NCI-H524 (cell line): Measurements from ENCODE around the gene TMEM219.
"Not testable (repeated sequence)": the region's sequence is repeated elsewhere in the genome, so short reads cannot be mapped to it uniquely, and the experiment has no call there.

ENCODE experiments used
- DNase-seq, 2 experiments: peaks; one replicate each; lab custom pipeline; 2025; lab: John Stamatoyannopoulos, UW

Gene TMEM219, protein sequence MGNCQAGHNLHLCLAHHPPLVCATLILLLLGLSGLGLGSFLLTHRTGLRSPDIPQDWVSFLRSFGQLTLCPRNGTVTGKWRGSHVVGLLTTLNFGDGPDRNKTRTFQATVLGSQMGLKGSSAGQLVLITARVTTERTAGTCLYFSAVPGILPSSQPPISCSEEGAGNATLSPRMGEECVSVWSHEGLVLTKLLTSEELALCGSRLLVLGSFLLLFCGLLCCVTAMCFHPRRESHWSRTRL

DNA sequence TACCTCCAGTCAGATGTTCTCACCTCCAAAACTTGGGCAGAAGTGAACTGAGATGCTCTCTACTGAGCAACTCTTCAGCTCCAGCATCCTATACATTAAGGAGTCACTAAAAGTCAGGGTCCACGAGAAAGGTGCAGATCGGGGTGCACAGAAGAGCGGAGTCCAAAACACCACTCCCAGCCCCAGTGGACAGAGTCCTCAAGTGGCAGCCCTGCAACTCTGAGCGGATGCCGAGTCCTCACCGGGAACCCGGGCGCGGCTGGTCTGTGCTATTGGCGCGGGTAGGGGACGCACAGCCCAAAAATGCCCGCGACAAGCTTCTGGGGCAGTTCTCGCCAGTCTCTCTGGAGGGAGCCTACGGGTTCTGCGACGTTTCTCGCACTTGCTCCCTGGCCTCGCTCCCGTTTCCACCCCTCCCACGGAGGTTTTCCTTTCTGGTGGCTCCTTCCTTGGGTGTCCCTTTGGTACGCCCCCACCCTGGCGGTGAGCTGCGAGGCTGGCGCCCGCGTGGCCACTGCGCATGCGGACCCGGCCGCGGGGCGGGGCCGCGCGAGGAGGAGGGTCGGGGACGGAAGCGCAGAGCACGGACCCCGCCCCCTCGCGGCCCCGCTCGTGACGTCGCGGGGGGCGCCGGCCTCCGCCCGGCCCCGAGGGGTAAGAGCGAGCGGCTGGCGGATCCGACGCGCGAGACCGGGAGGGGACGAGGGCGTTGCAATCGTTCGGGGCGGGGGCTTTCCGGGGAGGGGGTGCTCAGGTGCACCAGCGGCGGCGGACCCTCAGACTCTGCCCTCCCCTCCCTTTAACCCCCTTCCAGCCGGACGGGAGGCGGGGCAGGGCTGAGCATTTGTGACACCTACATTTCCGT, at the start of gene TMEM219:
Gene TMEM219 (plus strand): TSS at position 601 of the 865 bp plus-strand sequence. CDS start 1,065 bp downstream, outside the sequence.
- DNase-seq, result peak; percentile 73 to 93

DNA sequence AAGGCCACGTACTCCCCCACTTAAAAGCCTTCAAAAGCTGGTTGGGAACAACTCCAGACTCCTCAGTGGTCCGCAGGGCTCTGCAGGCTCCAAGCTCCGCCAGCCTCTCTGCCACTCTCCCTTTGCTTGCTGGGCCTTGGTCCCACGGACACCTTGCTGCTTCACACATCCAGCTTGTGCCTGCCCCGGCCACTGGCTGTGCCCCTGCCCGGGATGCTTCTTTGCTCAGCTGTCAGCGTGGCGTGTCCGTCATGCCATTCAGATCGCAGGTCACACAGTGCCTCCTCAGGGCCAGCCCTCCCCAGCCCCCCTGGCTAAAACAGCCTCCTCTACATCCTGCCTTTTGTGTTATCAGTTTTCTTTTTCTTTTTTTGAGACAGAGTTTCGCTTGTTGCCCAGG, 49.8 kb upstream of the TMEM219 start:
- no peak for DNase-seq

DNA sequence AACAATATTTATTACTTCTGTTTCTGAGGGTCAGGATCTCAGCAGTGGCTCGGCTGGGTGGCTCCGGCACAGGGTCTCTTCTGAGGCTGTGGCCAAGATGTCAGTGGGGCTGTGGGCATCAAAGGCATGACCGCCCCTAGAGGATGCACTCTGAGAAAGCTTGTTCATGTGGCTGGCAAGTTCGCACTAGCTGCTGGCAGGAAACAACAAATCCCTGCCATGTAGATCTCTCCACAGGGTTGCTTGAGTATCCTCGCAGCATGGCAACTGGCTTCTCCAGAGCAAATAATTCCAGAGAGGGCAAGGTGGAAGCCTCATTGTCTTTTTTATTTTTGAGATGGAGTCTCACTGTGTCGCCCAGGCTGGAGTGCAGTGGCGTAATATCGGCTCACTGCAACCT, 48.4 kb upstream of the TMEM219 start:
- DNase-seq, result no peak

DNA sequence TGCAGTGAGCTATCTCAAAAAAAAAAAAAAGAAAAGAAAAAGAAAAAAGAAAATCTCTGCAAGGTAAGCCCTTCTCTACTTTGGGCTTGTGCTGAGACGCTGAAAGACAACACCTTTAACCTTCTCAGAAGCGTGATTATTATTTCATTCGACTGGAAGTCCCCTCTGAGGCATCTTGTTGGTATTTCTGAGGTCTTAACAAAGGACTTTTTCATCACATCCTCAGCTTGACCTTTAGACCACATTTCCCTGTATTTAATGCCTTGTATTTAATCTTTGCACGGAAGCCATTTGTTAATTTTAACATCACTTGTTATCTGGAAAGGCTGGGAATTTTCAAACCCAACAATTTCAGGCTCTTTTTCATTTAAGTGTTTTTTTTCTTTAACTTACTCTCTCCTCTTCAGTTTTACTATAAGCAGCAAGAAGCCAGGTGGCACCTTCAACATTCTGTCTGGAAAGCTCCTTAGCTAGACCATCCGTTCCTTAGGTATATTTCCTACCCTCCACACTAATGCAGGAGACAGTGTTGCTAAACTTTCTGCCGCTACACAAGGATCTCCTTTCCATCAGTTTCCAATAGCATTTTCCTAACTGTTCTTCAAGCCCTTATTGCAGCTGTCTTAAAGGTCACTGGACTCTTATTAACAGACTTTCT, 46.2 kb upstream of the TMEM219 start:
- no peak for DNase-seq

DNA sequence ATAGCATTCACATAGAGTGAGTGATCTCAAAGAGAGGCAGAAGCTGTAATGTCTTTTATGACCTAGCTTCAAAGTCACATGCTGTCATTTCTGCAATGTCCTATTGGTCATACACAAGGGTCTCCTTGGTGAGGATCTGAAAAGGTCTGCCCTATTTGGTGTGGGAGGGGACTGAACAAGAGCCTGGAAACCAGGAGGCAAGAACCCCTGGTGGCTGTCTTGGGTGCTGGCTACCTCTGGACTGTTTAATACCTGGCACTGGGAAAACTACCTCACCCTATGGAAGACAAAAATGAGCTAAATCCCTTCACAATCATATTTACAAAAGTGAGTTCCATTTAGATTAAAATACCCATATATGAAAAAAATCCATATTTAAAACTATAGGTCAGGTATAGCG, 44.9 kb upstream of the TMEM219 start:
- no peak for DNase-seq

DNA sequence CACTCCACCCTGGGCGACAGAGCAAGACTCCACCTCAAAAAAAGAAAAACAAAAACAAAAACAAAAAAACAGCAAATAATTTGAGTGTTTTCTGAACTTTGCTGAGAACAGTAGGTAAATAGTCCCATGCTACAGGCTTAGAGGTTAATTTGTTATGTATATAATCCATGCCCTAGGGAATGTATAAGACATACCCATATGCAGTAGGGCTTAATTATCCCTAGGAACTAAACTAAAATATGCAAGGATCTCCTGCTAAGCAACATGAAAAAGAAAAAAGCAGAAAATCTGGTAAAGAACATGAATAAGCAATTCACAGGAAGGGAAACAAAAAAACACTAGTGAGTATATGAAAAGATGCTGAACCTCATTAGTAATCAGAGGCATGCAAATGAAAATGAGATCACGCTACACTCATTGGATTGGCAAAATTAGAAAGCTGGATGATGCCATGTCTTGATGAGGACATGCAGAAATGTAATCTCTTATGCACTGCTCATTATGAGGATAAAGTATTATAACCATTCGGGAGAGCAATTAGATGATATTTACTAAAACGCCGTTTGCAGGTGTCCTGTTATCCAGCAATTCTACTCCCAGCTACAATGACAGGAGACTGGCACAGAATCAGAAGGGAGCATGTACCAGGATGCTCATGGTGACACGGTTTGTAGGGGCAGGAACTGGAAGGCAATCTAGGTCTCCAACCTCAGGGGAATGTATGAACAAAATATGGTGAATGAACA, 41.4 kb upstream of the TMEM219 start:
- no peak for DNase-seq

DNA sequence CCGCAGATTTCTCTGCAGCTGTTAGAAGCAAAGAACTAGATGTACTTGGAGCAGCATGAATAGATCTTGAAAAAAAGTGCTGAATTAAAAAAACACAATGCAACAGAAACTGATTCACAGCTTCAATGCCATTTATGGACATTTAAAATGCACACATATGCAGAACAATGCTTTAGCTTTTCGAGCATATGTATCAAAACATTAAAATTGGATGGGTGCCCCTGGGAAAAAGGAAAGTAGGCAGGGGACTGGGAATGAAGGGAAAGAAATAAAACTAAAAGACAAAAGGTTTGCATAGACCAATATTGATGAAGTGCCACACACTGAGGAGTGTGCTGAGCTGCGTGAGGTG, 40.9 kb upstream of the TMEM219 start:
- DNase-seq, result no peak

DNA sequence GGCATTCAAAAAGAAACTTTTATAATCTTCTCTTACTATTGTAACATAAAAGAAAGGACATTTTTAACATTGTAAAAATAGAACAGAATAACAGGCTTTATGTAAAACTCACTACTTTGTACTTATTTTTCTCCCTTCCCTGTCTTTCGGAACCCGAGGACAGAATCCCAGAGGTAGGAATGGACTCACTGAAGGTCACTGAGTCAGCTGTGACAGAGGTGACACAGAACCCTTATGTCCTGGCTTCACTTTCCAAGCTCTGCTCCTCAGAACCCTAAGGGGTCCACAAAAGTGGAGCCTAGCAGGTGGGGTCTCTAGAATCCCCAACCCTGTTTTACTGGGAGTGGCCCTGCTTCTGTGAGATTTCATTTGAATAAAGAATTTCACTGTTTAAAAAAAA, 39.6 kb upstream of the TMEM219 start:
- no peak for DNase-seq

DNA sequence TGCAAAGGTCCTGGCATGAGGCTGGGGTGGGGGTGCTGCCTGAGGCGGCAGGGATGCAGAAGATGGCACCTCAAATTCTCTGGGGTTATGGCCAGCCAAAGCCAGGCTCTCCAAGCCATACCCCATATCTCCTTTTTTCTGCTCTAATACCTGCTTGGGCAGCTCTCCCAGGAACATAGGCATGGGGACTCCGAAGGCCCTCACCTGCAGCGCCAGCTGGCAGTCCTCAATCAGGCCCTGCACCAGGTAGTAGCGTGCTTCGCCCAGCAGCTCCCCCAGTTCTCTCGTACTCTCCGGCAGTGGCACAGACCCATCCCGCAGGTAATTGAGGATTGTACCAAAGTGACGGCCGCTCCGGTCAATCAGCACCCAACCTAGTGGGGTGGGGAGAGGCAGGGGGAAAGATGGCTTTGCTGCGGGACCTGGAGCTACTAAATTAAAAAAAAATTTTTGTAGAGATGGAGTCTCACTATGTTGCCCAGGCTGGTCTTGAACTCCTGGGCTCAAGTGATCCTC, 38.8 kb upstream of the TMEM219 start:
- DNase-seq, result no peak

DNA sequence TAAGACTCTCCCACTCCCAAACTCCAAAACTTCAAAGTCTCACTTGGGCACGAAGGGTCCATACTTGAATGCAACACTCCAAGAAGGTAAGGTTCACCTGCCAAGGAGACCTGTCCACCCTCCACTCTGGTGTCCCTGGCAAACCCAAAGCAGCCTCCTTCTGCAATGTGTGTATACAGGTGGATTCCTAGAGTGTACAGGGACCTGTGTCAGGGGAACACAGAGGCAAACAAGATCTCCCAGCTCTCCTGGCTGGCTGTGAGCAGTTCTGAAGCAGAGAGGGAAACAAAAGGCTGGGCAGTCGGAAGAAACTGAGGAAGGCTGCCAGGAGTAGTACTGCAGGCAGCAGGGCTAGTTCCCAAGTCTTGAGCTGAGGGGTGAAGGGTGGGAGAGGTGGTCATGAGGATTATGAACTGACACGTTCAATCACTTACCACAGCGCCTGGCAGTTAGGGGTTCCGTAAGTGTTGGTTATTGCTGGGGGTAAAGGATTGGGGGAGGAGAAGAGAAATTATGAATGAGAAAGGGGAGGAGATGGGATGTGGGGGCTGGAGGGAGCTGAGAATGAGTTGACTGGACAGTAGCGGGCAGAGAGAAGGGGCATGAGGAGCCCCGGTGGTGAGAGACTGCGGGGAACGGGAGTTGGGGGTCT, 36.6 kb upstream of the TMEM219 start:
- no peak for DNase-seq

DNA sequence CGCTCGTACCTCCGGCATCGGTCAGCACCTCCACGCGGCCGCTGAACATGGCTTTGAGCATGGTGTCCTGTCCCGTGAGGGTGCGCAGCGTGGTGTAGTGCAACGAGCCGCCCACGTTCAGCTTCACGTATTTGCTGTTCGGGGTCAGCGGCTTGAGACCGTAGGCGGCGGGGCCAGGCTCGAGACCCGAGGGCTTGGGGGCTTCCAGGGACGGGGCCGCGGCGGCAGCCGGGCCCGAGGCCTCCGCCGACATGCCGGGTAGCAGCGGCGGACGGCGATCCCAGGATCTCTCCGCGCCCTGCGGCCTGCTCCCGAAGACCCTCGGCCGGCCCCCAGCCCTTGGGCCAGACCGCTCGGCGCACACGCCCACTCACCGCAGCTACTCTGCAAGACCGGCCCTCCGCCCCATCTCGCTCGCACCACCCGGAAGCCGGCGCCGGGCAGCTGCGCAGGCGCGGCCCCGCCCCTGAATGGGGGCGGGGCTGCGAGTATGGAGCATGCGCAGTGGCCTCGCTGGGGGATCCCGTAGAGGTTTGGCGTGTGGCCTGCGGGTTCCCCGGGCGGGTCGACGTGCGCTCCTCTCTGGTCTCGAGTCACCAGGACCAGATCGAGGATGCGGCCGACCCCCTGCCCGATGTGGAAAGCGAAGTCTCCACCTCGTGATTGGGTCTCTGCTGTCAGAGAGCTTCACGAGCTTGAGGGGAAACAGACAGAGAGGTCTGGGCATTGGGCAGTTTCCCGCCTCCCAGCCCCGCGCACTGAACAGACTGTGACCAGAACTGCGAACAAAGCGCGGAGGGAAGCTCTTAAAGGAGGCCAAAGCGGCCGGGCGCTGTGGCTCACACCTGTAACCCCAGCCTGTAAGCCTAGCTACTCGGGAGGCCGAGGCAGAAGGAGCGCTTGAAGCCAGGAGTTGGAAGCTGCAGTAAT, 35.8 kb upstream of the TMEM219 start, which contains the start of gene KCTD13:
Gene KCTD13 (minus strand): TSS at position 446 of the 930 bp plus-strand sequence. CDS start 193 bp downstream, at position 253.
- peak; percentile 79 to 88 for DNase-seq

DNA sequence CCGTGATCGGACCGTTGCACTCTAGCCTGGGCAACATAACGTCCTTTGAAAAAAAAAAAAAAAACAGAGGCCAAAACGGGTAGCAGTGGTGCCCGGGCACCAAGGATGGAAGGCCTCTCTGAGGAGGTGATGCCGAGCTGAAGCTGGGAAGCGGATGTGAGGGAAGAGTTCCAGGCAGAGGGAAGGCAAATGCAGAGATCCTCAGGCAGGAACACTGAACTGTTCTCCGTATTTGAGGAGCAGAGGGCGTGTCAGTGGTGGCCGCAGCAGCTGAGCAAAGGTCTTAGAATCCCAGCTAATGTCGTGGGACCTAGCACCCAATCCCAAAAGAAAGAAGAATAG, 35.2 kb upstream of the TMEM219 start:
- DNase-seq, result peak in 1 of 2 experiments; percentile 48

DNA sequence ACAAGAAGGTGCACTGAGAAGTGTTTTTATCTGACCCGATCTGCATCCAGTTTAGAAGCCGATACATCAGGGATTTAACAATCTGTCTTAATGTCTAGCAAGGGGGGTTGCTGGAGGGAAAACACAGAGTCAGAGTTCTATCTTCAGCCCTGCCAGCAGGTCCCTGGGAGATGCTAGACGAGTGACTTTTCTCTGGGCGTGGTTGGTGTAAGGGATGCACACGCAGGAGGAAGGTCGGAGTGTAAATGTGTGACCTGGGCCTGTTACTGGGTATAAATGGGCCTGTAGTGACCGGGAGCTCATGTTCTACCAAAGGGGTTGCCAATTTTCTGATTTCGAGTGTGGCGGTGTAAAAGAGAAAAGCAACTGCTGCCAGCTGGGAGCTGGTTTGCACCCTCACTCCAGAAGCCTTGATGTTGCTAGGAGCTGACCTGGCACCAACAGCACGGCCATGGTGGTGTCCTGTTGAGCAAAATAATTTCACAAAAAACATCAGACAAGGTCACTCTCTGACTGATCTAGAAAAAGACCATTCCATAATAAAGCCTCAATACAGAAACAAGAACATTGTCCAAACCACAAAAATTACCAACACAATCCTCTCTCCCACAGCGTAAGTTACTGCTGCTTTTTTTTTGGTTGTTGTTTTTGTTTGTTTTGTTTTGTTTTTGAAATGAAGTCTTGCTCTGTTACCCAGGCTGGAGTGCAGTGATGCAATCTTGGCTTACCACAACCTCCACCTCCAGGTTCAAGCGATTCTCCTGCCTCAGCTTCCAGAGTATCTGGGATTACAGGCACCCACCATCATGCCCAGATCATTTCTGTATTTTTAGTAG, 34.6 kb upstream of the TMEM219 start:
- no peak for DNase-seq

DNA sequence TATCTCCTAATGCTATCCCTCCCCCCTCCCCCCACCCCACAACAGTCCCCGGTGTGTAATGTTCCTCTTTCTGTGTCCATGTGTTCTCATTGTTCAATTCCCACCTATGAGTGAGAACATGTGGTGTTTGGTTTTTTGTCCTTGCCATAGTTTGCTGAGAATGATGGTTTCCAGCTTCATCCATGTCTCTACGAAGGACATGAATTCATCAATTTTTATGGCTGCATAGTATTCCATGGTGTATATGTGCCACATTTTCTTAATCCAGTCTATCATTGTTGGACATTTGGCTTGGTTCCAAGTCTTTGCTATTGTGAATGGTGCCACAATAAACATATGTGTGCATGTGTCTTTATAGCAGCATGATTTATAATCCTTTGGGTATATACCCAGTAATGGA, 30.1 kb upstream of the TMEM219 start:
- DNase-seq, result not testable (repeated sequence)

DNA sequence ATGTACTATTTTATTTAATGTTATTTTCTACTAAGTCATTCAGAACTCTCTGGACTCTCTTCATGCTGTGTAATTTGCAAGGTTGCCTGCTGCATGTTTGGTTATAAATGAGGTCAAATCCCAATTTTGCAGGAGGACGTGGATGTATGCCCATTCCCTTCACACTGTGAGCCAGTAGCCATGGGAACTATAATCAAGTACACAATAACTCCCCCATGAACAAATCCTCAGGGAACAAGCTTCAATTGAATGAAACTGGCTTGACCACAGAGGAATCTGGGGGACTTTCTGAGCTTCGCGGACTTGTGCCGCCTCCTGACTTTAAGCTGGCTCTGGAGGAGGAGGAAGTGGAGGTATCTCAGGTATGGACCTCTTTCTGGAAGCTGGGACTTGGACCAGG, 21.2 kb upstream of the TMEM219 start:
- DNase-seq, result no peak

DNA sequence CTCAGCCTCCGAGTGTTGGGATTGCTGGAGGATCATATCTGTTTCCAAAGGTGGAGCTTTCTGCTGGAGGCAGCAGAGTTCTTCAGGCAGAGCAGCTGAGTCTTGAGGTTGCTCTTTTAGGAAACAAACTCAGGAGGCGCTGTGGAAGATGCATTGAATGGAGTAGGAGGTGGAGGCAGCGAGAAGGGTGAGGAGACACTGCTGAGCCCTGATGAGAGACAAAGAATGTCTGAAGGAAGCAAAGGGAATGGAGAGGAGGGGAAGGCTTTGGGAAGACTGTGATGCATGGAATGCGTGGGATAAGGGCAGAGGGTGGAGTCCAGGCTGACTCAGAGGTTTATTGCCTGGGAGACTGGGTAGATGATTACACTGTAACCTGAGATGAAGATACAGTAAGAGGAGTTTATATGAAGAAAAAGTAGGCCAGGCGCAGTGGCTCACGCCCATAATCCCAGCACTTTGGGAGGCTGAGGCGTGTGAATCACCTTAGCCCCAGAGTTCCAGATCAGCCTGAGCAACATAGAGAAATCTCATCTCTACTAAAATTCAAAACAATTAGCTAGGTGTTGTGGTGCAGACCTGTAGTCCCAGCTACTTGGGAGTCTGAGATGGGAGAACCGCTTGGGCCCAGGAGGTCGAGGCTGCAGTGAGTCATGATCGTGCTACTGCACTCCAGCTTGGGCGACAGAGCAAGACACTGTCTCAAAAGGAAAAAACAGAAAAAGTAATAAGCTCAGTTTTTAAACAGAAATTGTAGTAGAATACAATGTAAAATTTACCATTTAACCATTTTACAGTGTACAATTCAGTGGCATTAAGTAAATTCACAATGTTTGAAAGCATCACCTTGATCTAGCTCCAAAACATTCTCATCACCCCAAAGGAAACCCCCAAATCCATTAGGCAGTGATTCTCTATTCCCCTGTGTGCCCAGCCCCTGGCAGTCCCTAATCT, 17.8 kb upstream of the TMEM219 start:
- peak; percentile 32 to 57 for DNase-seq

DNA sequence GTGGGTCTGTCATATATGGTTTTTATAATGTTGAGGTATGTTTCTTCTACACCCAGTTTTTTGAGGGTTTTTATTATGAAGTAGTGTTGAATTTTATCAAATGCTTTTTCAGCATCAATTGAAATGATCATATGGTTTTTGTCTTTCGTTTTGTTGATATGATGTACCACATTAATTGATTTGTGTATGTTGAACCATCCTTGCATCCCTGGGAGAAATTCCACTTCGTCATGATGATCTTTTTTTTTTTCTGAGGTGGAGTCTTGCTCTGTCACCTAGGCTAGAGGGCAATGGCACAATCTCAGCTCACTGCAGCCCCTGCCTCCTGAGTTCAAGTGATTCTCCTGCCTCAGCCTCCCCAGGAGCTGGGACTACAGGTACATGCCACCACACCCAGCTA, 14.0 kb upstream of the TMEM219 start:
- no peak for DNase-seq

DNA sequence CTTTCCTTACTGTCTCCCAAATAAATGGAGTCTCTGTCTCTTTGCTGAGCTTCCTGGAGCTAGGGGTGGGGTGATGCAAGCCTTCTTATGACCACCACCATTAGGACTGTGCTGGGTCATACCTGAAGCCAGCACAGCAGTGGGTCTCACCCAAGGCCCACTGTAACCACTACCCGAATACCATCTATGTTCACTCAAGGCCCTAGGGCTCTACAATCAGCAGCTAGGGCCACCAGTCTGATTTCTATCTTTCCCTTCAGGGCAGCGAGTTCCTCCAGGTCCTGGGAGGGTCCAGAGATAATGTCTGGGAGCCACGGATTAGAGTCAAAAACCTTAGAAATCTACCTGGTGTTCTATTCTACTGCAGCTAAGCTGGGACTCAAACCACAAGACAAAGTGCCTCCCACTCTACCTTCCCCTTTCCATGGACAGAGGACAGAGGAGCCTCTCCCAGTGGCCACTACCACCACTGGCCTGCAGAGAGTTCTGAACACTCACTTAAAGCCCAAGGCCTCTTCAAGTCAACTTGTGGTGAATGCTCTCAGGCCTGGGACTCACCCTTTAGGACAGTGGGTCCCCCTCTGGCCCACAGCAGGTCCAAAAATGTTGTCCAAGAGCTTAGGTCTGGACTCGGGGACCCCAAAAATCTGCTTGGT, 10.9 kb upstream of the TMEM219 start:
- DNase-seq, result no peak
